HT-29 (cell line): ENCODE data around the gene PYGM. TPM values are rescaled to one million over a fixed set of nuclear protein-coding genes. Genes with fewer than 3 reads are reported as not detected.

ENCODE experiments used
- DNase-seq: peaks from one replicate; pipeline ENCODE4 v3.0.0-alpha.2; 2015; ENCODE audit warnings: low spot score
- total RNA-seq: library from RNA; depleted of rRNA; stranded (reverse); fragments of >200 nt; shearing (Covaris generic); gene quantifications from 2 replicates; pipeline ENCODE4 v1.2.3, GENCODE V29; 2014

The PYGM gene
- total RNA-seq, 1 experiment from 2014 or later, result 0.23 TPM

DNA sequence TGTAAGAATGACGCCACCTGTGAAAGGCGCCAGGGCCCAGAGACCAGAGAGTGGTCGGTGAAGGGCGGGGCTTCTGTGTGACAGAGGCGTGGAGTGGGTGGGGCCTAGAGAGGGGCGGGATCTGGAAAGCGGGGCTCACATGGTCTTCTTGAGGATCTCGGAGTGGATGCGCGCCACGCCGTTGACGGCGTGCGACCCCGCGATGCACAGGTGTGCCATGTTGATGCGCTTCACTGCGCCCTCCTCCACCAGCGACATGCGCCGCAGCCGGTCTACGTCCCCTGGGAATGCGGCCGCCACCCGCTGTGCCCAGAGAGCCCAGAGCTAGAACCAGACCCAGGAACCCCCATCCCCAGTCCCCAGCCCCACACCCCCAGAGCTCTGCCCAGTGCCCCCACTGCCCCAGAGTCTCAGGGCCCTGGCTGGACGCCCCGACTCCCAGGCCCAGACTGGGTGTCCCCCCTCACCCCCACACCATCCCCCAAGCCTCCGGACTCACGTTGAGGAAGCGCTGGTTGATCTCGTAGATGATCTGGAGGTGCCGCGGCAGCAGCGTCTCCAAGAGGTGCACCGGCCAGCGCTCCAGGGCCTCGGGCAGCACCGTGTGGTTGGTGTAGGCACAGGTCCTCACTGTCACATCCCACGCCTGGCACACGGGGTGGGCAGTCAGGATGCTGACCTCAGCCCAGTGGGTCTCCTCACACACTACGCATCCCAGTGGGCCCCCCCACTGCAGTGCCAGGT lies 6.2 kb downstream of the PYGM start:
- no peak for DNase-seq

DNA sequence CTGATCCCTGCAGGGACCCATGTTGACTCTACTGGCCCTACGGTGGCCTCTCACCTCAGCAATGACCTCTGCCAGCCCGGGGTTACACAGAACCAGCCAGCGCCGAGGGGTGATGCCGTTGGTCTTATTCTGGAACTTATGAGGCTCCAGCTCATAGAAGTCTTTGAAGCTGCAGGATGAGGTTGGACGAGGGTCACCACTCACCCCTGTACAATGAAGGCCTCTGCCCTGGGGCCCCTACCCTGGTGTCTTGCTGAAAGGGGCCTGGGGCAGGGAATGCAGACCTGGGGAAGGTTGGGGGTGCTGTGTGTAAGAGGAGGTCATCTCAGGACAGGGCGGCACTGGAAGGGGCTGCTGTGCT lies 6.8 kb downstream of the PYGM start:
- no peak for DNase-seq

DNA sequence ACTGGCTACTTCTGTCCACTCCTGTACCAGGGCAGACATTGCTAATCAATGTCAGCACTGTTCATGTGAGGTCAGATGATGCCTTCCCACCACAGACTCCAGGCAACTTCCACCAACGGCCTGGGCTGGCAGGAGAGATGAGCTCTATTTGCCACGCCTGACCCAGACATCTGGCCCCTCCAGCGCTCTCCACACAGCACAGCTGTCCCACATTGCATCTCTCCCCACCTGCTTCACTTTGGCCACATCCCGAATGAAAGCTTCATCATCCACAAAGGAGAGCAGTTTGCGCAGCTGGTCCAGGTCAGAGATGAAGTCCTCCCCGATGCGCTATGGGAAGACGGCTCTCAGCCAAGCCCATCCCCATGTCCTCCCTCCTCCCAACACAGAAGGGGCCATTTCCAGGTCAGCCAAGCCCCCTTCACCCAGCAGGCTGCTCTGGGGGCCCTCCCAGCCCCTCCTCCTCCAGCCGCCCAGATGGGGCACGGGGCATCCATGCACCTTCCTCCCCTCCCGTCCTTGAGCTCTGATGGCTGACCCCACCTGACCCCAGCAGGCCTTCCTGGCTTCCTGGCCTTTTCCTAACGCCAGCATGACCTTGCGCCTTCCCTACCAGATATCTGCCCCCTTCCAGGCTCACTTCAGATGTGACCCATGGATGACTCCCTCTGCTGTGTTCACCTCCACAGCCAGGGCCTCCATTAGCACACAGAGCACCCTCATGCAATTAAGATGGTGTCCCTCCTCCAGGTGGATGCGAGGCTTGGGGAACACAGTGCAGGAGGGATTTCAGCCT lies 7.4 kb downstream of the PYGM start:
- DNase-seq, result no peak

DNA sequence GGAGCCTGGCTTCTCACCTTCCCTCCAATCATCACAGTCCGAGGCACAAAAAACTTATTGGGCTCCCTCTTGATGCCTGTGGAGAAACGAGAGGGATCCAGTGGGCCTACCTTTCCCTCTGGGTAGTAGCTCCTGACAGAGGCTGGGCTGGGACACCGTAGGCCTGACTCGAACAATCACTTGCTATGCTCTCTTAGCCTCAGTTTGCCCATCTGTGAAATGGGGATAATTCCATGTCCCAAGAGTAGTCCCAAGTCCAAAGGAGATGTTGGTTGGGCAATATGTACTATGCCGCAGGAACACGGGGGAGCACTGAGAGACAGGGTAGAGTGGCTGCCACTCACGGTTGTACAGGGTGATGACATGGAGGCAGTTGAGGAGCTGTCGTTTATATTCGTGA lies 8.2 kb downstream of the PYGM start:
- no peak for DNase-seq

DNA sequence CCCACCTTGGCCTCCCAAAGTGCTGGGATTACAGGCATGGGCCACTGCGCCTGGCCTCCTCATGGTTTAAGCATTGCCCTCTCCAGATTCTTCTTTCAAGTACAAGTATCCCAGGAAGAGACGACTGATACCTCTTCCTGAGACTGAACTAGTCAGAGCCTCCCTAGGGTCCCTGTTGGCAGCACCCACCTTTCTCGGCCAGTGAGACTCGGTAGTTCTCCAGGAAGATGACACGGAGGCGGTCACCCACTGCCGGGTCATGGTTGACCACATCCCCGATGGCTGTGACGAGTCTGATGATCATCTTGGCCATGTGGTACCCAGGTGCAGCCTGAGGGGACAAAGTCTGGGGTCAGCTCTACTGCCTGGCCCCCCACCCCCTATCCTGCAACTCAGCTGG lies 8.6 kb downstream of the PYGM start:
- no peak for DNase-seq

DNA sequence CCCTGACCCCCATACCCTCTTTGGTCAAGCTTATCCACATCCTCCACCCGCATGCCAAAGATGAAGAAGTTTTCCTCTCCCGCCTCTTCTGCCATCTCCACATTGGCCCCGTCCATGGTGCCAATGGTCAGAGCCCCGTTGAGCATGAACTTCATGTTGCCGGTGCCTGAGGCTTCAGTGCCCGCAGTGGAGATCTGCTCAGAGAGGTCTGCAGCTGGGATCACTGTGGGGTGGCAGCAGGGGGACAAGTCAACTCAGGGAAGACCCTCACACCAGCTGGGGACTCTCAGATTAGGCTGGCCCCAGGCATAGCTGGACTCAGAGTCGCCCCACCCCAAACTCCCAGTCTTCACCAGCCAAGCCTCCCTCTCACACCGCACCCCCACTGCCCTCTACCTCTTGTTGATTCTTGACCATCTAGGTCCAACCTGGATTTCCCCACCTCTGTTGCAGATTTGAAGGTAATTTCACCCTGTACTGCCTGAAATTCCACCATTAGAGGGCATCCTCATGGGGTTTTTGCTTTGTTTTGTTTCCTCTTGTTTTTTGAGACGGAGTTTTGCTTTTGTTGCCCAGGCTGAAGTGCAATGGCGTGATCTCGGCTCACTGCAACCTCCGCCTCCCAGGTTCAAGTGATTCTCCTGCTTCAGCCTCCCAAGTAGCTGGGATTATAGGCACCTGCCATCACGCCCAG lies 9.3 kb downstream of the PYGM start:
- no peak for DNase-seq

DNA sequence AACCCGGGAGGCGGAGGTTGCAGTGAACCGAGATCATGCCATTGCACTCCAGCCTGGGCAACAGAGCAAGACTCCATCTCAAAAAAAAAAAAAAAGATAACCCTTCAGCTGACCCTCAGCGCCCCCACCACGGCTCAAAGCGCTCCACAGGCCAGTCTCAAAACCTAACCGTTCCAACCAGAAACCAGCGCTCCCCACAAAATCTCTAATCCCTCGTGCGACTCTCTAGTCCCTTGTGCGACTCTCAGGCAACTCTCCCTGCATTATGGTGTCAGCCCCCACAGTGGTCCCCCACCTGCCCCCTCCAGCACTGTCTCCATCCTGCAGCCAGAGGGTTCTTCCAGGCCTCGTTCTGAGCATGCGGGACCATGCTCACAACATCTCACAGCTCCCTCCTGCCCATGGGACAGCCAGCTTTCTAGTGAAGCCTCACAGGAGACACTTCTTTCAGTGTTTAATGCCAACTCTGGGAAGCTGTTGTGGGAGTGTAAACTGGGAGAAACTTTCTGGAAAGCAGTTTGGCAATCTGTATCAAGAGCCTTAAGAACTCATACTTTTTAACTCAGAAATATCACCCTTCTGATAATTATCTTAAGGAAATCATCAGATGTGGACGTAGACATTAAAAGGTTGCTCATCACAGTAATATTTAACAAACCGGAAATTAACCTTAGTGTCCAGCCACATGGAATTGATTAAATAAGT lies 11.7 kb downstream of the PYGM start:
- no peak for DNase-seq

DNA sequence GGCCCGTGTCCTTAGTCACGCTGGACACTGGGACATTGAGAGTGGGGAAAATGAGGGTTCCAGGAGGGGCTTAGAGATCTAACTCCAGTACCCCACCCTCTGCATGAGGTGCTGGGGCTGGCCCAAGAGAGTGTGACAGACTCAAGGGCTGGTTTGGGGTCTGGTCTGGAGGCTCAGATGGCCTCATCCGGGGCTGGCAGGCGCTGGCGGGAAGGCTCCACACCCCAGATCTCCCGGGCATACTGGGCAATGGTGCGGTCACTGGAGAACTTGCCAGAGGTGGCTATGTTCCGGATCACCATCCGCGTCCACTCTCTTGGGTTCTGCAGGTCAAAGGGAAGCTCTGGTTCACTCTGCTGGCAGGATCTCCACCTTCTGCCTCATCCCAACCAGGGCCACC lies 13.3 kb downstream of the PYGM start:
- no peak for DNase-seq

DNA sequence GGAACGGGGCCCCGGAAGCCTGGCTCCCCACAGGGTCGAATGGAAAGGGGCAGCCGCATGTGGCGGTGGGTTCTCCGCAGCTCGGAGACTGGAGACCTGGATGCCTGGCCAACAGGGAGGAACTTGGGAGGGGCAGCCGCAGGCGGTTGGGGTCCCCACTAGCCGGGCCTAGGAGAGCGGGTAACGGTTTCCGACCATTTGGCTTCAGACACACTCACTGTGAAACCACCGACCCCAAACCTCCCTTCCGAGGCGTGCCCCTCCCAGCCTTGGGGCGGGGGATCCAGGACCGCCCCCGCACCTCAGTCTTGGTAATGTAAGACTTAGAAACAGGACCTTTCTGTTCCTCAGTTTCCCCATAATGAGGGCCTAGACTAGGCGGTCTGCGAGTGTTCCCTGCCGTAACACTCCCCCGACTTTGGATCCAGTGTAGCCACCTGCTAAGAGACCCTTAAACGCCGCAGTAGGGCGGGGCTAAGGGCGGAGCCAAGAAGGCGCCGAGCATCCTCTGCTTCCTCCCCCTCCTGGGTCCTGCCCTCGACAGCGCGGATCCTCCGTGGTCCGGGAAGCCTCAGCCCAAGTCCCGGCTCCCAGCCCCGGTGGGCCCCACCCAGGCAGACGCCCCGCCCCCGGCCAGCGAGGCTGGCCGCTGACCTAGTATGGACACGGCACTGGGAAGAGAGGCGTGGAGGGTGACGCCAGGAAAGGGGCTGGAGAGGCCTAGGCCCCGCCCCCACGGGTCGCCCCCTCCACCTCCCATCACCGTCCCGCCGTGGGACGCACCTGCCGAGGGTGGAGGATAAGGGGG lies 14.0 kb downstream of the PYGM start:
- DNase-seq, result no peak

DNA sequence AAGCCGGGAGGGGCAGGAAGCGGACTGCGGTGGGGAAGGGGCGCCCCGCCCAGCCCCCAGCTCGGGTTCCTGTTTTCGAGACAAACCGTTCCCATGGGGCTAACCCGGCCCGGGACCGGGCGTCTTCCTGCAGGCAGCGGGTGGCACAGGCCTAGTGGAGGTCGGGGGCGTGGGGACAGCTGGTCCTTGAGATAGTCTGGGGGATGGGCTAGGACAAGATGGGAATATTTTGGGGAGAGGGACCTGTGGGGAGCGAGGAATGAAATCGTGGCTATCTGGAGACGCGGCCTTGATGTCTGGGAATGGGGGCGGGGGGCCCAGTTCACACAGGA lies 14.6 kb downstream of the PYGM start:
- no peak for DNase-seq

DNA sequence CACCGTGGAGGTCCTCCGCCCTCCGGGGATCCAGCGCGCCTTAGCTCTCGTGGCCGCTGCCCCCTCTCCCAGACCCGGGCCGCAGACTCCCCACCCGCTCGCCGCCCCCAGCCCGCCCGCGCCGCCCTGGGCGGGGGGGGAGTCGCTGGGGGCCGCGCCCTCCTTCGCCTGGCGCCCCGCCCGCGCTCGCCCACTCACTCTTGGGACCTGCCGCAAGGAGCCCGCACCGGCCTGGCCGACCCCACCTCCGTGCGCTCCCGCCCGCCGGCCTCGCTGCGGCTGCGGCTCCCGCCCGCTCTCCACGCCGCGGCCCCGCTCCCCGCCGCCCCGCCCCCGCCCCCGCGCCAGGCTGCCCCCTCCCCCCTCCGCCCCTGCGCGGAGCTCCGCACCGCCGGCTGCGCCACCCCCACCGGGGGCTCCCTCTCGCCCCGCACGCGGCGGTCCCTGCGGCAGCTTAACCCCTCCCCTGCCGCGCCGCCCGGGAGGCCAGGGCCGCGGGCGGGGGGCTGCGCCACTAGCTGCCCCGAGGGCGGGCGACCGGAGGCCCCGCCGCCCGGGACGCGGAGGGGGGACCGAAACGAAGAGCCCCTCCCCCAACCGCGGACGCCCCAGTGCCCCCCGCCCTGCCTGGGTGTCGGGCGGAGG lies 15.1 kb downstream of the PYGM start:
- DNase-seq, result no peak

DNA sequence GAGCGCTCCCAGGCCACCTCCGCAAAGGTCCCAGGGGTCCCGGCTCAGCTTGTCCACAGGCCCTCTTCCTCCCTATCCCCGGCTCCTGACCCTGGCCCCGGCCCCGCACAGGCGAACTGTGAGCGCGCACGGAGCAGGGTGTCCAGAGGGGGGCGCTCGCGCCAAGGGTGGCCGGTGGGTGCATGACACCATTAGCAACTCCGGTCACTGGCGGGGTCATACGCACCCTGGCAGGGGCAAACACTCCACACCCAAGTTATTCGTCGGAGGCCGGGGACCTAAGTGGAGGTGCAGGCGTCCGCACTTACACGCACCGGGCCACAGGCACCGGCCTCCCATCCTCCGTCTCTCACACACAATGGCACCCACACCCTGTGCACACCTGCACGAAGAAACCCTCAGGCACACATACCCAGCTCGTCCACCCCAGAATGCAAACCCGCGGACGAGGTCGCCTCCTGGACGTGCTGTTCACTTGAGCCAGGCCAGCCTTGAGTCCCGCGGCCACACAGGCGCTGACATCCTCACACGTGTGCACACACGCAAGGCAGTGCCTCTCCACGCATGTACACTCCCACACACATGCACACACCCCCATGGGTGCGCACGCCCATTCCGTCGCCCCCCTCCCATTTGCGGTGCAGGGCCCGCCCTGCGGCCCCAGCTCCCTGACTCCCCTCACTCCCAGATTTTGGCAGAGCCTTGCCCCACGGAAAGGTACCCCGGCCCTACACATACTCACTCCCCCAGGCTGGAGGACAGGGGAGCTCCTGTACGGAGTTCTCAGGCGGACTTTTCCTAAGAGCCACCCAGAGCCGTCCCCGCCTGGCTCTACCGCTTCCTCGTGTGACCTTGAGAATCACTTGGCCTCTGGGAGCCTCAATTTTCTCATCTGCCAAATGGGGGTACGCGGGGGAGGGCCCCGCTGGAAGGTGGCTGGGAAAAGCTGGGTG lies 15.9 kb downstream of the PYGM start, which contains the start of gene RASGRP2:
TSS of gene RASGRP2 (minus strand) at position 552 of the 953 bp plus-strand sequence. CDS start 1,276 bp downstream, outside the sequence.
- peak; percentile 23 for DNase-seq

DNA sequence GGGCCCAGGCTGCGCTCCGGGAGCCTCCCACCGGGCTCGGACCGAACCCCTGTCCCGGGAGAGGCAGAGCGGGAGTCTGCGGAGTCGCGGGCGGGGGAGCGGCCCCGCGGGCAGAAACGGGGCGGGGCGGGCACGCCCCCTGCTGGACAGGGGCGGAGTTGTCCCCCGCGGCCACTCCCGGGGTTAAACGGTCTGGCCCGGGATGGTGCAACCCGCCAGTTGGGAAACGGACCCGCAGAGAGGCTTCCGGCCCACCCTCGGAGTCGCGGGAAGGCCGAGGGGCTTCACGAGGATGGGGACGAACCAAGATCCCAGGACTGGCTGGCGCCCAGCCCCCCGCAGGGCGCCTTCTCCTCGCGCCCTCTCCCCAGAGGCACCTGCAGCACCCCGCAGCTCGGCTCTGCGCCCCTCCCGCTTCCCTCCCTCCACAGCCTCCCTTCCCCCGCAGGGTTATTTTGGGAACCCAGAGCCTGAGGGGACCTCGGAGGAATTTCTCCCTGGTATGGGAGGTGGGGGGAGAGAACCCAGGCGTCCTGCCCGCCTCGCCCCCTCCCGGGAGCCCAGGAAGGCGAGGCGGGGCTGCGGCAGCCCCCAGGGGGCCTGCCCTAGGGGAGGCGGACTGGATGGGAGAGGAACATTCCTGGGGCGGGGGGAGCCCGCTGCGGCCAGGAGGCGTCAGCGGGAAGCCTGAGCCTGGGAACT lies 16.7 kb downstream of the PYGM start:
- DNase-seq, result peak; percentile 58

DNA sequence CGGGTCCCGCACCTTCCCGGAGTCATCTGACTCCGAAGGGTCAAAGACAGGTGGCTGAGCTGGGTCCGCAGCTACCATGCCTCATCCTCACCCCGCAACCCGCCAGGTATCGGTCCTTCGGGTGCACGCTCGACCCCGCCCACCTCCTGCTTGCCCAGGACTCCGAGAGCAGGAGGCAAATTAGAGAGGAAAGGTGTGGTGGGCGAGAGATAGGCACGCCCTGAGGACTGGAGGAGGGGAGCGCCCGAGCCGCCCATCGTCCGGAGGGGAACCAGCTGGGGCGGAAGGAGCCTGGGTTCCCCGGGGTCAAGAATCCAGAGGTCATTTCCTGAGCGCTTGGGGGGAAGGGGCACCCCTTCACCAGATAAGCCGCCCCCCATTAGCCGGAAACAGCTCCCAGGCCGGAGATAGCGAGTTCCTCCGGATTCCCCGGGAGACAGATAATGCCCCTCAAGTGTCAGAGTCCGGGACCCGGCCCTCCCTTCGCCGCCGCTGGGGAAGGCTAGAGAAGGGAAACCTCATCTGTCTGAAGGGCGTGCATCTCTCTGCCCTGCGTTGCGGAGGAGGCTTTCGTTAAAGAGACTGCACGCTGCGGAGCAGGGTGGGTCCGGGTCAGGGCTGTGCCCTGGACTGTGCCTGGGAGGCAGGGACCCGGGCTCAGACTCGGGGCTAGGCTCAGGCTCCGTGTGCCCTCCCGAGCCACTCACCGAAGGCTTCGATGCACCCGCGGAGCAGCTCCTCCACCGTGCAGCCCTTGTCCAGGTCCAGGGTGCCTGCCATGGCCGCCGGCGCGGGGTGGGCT lies 17.5 kb downstream of the PYGM start:
- peak; percentile 24 for DNase-seq

DNA sequence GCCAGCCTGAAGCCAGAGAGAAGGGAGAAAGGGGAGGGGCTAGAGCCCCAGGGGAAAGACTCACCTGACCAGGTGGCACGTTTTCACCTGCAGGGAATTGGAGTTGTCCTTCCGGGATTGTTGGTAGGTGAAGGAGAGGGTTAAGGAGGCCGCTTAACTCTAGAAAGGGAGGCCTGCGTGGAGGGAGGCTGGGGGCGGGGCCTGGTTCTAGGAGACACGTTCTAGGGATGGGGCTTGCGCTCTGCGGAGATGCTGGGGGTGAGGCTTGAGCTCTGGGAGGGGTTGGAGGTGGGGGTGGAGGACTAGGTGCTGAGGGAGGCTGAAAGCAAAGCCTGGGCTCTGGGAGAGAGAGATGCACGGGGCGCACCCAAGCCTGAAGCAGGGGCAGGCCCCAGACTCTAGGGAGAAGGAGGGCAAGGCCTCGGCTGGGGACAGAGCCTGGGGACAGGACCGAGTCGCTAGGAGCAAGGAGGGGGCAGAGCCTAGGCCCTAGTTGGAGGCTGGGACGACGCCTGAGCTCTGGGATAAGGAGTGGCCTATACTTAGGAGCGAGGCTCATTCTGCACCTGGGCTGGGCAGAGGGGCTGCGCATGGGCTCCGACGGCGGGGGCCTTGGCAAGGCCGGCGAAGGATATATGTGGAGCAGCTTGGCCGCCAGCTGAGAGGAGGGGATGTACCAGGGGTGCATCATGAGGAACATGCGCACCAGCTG lies 18.2 kb downstream of the PYGM start:
- DNase-seq, result no peak

DNA sequence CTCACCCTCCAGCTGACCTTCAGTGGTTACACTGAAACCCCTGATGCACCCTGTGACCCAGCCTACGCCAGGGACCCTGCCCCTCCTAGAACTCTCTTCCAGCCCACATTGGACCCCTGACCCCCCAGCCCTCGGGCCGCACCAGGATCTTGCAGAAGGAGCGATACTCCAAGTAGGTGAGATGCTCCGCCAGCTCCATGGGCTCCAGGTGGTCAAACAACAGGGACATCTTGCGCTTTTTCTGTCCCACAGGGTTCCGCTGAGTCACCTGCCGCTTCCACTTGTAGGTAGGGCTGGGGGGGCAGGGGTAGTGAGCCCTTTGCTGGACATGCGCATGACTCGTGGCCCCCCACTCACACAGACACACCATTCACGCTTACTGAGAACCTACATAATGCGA lies 19.9 kb downstream of the PYGM start:
- DNase-seq, result no peak

DNA sequence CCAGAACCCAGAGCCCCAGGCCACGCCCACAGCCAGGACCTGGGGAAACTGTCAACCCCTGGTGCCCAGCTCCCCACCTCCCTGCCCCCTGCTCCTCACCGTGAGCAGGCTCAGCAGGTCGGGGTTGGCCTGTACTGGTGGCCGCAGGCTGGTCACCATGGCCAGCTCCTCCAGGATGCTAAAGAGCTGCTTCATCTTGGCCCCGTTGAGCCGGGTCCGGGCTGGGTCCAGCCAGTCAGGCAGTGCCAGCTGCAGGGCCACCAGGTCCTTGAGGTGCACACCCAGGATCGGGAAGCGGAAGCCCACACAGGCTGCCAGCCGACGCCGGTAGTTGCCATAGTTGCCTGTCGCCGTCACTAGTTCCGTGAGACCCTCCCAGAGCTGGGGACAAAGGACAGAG lies 23.1 kb downstream of the PYGM start:
- no peak for DNase-seq
